ENCODE measurements around the gene TNFAIP1.

DNA sequence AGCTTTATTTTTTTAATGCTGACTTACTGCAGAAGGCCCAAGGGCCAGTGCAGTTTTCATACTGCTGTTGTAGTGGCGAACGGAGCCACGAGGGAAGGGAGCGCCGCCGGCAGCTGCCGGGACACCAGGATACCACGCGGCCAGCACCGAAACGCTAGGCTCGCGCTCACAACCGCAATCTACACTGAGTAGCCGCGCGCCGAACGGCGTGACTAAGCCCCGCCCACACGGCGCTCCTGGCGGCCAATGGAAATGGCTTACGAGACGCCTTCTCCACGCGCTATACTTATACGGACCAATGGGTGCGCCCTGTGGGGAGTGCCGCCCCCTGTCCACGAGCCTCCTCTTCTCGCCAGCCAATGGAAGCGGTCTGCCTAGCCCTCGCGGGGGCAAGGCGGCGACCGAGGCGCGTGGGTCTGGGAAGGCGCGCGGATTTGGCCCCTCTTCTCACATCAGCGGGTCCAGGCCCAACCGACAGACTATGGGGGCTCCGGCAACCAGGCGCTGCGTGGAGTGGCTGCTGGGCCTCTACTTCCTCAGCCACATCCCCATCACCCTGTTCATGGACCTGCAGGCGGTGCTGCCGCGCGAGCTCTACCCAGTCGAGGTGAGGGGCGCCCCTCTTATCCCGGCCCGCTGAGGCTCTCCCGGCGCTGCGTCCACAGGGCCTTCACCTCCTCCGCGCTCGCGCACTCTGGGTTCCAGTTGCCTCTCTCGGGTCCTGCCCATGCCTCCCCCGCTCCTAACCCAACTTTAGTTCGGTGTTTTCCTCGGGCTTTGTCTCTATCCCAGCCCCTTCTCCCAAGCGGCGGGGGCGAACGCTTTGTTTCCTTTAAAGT is 16.6 kb upstream of the TNFAIP1 start, which contains the start of gene TMEM97:
- TF ChIP-seq, protein P1, sequence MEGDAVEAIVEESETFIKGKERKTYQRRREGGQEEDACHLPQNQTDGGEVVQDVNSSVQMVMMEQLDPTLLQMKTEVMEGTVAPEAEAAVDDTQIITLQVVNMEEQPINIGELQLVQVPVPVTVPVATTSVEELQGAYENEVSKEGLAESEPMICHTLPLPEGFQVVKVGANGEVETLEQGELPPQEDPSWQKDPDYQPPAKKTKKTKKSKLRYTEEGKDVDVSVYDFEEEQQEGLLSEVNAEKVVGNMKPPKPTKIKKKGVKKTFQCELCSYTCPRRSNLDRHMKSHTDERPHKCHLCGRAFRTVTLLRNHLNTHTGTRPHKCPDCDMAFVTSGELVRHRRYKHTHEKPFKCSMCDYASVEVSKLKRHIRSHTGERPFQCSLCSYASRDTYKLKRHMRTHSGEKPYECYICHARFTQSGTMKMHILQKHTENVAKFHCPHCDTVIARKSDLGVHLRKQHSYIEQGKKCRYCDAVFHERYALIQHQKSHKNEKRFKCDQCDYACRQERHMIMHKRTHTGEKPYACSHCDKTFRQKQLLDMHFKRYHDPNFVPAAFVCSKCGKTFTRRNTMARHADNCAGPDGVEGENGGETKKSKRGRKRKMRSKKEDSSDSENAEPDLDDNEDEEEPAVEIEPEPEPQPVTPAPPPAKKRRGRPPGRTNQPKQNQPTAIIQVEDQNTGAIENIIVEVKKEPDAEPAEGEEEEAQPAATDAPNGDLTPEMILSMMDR (IDR thresholded peaks at IDR 0.05 in 2 of 3, conservative IDR thresholded peaks at IDR 0.05 in 1 of 3; ENCODE audit: borderline replicate concordance in 1 of 3, insufficient read depth in 1 of 3, low read depth in 2 of 3, low read length in 2 of 3) = 0 out of 6 replicates have a peak, but pooled peaks of 1 of the 3 experiments have one; percentile 2
- peak; percentile 95 for TF ChIP-seq SP1 (IDR thresholded peaks at IDR 0.05; ENCODE audit: low read depth)
- TF ChIP-seq ZFX (IDR thresholded peaks at IDR 0.05) = peak; percentile 76; the same call in 1 of the 2 replicates
- no peak for TF ChIP-seq SRF (IDR thresholded peaks at IDR 0.05; ENCODE audit: low read depth)
- TF ChIP-seq JUND (IDR thresholded peaks at IDR 0.05) = no peak
- peak; percentile 29 for TF ChIP-seq POLR2A (IDR thresholded peaks at IDR 0.05; ENCODE audit: borderline replicate concordance, extremely low read depth, insufficient read depth, insufficient read length)

All from HCT116 (cell line).